Central memory CD4-positive, alpha-beta T cell (primary cell): ENCODE results near the gene POLK.
"Not testable (repeated sequence)": the region's sequence is repeated elsewhere in the genome, so short reads cannot be mapped to it uniquely, and the experiment has no call there.

Experiments used
- DNase-seq: peaks from one replicate; pipeline ENCODE4 v3.0.0; 2022
- total RNA-seq, 3 experiments: gene quantifications; one replicate each; lab custom pipeline; 2026; lab: John Stamatoyannopoulos, UW

POLK gene
- total RNA-seq, result 55.0 to 69.6 (median 66.2) reads per million in 3 experiments

DNA sequence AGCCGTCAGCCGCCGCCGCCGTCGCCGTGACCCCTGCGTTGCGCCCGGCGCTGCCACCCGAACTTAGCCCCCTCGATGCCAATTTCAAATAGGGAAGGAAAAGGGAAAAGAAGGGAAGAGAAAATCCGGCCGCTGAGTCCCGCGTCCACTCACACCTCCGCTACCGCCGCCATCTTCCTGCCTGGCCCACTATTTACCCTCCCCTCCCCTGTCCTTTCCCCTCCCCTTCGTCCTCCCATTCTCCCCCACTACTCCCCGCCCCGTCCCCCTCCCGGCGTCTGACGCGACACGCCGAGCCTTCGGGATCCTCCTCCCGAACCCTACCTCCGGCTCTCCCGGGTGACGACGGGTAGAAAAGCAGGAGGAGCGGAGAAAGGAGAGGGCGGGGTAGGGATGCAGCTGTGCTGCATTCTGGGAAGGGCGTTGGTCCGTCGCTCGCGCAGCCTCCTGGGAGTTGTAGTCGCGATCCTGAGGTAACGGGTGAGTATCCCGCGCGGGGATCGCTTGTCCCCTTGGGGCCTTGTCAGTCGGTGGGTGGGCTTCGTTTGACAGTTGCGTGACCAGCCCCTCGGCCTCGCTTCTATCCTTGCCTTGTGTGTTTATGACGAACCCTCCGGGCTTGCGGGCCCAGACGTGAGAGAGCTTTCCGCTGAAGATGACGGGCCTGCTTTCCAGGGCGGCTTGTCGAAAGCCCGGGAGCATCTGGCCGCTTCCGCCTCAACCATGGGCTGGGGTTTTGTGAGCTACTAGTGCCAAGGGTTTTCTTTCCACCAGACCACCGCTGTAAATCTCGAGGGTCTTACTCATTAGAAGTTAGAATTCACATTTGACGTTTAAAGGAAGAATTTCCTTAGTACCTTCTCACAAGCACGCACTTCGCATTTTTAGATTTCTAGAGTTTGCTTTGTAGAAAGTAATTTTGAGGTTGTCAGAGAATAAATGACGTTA is at the start of gene POLK, which contains the start of gene CERT1:
Gene POLK, plus strand, starts transcription at position 457 of the 948 bp plus-strand sequence.
Gene CERT1, minus strand, starts transcription at position 195 of the 948 bp plus-strand sequence. CDS start 422 bp downstream, outside the sequence.
- peak; percentile 93 for DNase-seq

GRCh38 chr5:75463726-75464125 is 48.0 kb upstream of the POLK start:
- no peak for DNase-seq

- no peak for DNase-seq
These were observed 46.2 kb upstream of the POLK start for GRCh38 chr5:75465480-75465879.

DNA sequence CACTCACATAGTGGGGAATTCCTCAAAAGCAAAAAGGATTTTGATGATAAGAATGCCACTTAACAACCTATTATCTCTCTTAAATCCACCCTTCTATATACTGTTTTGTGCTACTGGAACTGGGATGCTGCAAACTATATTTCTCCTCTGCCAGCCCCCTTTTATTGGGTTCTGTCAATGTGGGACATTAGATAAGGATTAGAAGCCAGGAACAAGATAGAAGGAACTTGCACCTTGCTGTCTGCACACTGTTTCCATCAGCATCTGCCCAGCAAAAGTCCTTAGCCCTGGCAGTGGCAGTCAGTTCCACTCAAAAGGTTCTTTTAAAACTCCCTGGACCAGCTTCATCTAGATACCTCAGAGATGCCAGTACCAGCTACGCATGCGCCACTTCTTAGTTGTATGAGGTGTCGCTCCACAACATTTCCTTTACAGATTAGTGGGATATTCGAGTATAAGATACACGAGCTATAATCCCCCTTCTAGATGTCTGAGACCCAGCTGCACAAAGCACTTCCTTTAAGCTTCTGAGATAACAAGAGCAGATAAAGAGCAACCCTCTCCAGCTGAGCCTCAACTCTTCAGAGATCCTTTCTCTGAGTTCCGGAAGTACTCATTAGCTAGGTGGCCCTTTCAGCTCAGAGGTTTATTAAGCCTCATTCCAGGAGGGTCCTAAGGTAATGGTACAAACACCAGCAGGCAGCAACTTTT is 45.5 kb upstream of the POLK start:
- no peak for DNase-seq

- no peak for DNase-seq
These were observed 43.1 kb upstream of the POLK start for GRCh38 chr5:75468593-75468992.

GRCh38 chr5:75469017-75469416 is 42.7 kb upstream of the POLK start:
- no peak for DNase-seq

DNA sequence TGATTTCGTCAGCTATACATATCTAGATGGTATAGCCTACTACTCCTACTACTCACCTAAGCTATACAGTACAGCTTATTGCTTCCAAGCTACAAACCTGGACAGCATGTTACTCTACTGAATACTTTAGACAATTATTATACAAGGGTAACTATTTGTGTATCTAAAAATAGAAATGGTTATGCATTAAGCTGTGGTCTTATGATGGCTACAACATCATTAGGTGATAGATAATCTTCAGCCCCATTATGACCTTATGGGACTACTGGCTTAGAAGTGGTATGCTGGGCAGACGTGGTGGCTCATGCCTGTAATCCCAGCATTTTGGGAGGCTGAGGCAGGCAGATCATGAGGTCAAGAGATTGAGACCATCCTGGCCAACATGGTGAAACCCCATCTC is 40.5 kb upstream of the POLK start:
- DNase-seq, result no peak

DNA sequence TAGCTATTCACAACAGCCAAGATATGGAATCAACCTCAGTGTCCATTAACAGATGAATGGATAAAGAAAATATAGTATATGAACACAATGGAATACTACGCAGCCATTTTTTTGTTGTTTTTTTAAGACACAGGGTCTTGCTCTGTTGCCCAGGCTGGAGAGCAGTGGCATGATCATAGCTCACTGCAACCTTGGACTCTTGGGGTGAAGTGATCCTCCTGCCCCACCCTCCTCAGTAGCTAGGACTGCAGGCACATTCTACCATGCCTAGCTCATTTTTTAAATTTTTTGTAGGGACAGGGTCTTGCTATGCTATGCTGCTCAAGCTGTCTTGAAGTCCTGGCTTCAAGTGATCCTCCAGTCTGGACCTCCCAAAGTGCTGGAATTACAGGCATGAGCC is 38.7 kb upstream of the POLK start:
- DNase-seq, result no peak

GRCh38 chr5:75473463-75473862 is 38.2 kb upstream of the POLK start:
- DNase-seq, result no peak

- no peak for DNase-seq
These were observed 36.3 kb upstream of the POLK start for GRCh38 chr5:75475364-75475763.

DNA sequence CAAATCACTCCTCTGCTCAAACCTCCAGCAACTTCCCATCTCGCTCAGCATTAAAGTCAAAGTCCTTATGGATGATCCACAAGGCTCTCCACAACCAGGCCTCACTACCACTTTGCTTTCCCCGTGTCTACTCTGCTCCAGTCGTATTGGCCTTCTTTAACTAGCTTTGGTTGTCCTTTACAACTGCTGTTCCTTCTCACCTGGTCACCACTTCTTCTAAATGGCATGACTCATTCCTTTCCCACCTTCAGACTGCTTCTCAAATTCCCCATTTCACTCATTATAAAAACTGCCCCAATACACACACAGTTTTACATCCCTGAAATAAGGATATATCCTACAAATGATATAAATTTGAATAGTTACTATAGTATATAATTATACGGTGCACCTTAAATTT is 30.7 kb upstream of the POLK start:
- no peak for DNase-seq

GRCh38 chr5:75482482-75482881 is 29.2 kb upstream of the POLK start:
- DNase-seq, result no peak

DNA sequence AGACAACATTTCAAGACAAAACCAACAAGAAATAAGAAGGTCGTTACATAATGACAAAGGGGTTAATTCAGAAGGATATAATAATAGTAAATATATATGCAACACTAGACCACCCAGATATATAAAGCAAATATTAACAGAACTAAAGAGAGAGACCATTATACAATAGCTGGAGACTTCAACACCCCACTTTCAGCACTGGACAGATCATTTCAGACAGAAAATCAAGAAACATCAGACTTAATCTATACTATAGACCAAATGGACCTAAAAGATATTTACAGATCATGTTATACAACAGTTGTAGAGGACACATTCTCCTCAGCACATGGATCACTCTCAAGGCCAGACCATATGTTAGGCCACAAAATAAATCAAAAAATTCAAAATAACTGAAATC is 27.1 kb upstream of the POLK start:
- DNase-seq, result no peak

DNA sequence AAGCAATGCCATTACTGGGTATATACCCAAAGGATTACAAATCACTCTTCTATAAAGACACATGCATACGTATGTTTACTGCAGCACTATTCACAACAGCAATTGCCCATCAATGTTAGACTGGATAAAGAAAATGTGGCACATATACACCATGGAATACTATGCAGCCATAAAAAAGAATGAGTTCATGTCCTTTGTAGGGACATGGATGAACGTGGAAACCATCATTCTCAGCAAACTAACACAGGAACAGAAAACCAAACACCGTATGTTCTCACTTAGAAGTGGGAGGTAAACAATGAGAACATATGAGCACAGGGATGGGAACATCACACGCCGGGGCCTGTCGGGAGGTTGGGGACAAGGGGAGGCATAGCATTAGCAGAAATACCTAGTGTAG is 21.8 kb upstream of the POLK start:
- DNase-seq, result not testable (repeated sequence)

DNA sequence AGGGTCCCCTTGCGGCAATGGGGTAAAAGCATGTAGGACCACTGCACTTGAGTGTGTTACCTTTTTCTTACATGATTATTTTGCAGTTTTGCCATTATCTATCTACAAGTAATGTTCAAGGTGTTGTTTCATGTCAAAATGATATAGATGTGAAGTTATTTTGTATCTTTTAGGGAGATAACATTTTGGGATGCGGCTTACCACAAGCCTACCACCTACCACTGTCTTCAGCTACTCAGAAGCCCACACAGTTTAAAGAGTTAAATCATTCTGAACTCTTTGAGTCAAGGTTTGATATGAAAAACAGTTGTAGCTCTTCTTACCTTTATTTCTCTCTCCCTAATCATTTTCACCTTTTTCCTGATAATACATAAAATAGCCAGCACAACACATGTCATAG is 20.1 kb upstream of the POLK start:
- DNase-seq, result no peak

DNA sequence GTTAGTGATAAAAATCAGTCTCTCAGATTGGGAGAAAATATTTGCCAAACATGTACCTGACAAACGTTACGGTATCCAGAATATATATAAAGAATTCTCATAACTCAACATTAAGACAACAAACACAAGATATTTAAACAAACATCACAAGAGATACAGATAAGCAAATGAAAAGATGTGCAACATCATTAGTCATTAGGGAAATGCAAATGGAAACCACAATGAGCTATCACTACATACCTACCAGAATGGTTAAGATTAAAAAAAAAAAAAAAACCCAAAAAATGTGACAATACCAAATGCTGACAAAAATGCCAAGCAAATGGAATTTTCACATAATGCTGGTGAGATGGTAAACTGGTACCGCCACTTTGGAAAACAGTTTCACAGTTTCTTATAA is 15.7 kb upstream of the POLK start:
- no peak for DNase-seq

GRCh38 chr5:75498208-75498777 is 13.4 kb upstream of the POLK start:
- no peak for DNase-seq

DNA sequence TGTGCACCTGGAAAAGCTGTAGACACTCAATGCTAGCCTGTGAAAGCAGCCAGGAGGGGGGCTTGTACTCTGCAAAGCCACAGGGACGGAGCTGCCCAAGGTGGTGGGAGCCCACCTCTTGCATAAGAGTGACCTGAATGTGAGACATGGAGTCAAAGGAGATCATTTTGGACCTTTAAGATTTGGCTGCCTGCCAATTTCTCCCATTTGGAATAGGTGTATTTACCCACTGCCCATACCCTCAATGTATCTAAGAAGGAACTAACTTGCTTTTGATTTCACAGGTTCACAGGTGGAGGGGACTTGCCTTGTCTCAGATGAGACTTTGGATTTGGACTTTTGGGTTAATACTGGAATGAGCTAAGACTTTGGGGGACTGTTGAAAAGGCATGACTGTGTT is 12.8 kb upstream of the POLK start:
- not testable (repeated sequence) for DNase-seq

- DNase-seq, result not testable (repeated sequence)
These were observed 6.6 kb upstream of the POLK start for GRCh38 chr5:75505112-75505511.

GRCh38 chr5:75507841-75508240 is 3.9 kb upstream of the POLK start:
- no peak for DNase-seq

GRCh38 chr5:75509546-75509945 is 2.1 kb upstream of the POLK start:
- no peak for DNase-seq

- no peak for DNase-seq
These were observed 1.7 kb upstream of the POLK start for GRCh38 chr5:75509956-75510355.

DNA sequence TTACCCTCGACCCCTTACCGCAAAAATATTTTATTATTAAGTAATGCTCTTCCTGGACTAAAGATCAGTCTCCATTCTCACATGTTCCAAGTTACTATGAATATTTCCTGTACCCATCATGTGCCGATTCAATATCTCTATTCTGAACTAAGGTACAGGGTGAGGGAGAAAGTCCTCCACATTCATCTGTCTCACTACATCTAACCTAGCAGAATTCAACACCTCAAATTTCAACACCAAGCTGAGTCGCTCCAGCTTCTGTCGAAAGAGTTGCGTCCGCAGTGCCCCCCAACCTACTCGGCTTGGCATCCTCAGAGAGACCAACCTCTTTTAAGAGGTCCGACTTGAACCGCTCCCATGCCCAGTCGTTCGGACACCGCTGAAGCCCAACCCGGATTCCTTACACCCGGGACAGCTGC is 1.3 kb upstream of the POLK start:
- DNase-seq, result no peak
